Mononuclear cell (primary cell): ENCODE results near the gene CTSA. TPM values are rescaled to one million over a fixed set of nuclear protein-coding genes. Genes with fewer than 3 reads are reported as not detected.

Experiments used
- H3K27me3 ChIP-seq: 2 replicates; pipeline ENCODE4 v1.6.0; 2011; ENCODE audit warnings: low read length, control low read depth; ENCODE audit not compliant: insufficient read depth
- H3K4me1 ChIP-seq: 2 replicates; pipeline ENCODE4 v1.5.1; 2011; ENCODE audit warnings: mild to moderate bottlenecking, low read length, control low read depth; ENCODE audit not compliant: insufficient read depth
- H3K4me3 ChIP-seq: 2 replicates; pipeline ENCODE4 v1.5.1; 2011; ENCODE audit warnings: mild to moderate bottlenecking, low read length, moderate library complexity
- H3K9me3 ChIP-seq: 2 replicates; pipeline ENCODE4 v1.5.1; 2011; ENCODE audit warnings: low read depth, mild to moderate bottlenecking, control low read depth, low read length
- total RNA-seq: library from RNA; depleted of rRNA; stranded (reverse); fragments of >200 nt; gene quantifications from one replicate; pipeline ENCODE4 v1.2.3, GENCODE V29; 2012

CTSA gene
- total RNA-seq, 1 donor = 111 TPM

DNA sequence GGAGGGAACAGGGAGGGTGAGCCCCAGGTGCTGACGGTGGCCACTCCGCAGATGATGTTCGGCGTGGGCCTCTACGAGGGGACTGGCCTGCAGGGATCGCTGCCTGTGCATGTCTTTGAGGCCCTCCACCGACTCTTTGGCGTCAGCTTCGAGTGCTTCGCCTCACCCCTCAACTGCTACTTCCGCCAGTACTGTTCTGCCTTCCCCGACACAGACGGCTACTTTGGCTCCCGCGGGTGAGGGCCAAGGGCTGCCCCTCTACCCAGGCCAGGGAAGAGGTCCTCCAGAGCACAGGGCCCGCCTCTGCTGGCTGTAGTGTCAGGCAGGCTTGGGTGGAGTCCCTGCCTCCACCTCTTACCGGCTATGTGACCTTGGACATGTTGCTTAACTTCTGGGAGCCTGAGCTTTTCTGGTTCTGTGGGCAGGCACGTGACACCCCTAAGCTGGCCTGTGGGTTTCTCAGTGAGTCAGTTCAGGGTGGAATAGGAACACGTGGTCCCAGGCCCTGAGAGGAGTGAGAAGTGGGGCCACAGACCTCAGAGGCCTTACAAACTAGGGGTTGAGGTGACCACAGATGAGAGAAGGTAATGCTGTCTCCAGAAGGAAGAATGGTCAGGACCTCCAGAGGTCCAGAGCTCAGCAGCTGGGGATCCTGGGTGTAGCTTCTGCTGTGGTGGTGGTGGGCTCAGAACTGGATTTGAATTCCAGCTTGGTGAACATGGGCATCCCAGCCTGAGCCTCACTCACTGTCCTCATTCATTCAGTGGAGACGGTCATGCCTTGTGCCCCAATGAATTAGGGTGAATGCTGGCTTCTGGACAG, 55.2 kb downstream of the CTSA start:
- H3K27me3 ChIP-seq = no peaks in the 10 kb centered on the region
- no peak overlapping the region for H3K4me3 ChIP-seq
- peaks cover 54% of the 10 kb centered on the region for H3K4me1 ChIP-seq
- H3K9me3 ChIP-seq = no peaks in the 10 kb centered on the region

DNA sequence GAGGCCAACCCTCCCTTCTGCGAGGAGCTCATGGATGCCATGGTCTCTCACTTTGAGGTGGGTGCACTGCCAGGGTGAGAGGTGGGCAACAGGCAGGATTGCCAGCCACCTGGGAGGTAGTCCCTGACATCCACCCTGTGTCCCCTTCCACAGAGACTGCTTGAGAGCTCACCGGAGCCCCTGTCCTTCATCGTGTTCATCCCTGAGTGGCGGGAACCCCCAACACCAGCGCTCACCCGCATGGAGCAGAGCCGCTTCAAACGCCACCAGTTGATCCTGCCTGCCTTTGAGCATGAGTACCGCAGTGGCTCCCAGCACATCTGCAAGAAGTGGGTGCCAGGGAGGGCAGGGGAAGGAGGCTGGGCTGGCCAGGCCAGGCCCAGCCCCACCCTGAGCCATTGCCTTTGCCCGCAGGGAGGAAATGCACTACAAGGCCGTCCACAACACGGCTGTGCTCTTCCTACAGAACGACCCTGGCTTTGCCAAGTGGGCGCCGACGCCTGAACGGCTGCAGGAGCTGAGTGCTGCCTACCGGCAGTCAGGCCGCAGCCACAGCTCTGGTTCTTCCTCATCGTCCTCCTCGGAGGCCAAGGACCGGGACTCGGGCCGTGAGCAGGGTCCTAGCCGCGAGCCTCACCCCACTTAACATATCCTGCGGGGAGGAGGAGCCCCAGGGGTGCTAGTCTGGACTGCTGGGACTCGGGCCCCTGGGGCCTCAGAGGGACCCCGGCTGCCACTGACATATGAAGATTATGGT, 56.2 kb downstream of the CTSA start:
- Histone ChIP-seq H3K27me3 (no peaks in the 10 kb centered on the region), H3K4me3 (no peak overlapping the region), H3K9me3 (no peaks in the 10 kb centered on the region), H3K4me1 (peaks cover 54% of the 10 kb centered on the region)

DNA sequence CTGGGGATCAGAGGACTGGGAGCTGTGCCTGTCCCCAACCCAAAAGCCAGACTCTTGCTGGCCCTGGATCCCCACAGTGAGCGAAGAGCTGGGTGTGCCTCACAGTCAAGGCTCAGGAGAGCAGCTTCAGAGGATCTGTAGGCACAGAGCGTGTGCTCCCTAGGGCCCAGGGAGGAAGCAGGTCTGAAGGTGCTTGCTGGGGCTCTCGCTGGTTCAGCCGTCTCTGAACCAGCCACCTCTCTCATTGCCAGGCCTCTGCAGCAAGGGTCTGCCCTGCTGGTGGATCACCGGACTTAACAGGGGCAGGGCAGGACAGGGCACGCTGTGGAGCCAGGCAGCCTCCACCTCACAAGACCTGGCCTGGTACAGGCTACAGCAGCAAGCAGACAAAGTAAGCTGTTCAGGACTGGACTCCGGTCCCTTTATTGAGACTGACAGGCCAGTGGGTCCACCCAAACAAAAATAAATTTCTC, 57.2 kb downstream of the CTSA start:
- no peaks in the 10 kb centered on the region for H3K27me3 ChIP-seq
- no peak overlapping the region for H3K4me3 ChIP-seq
- H3K9me3 ChIP-seq = no peaks in the 10 kb centered on the region
- H3K4me1 ChIP-seq = peaks cover 48% of the 10 kb centered on the region

Other genes with a start within 250 kb of the CTSA start
- gene WFDC11, start 221.1 kb upstream of the CTSA start, total RNA-seq = not detected
- gene WFDC13, start 189.3 kb upstream of the CTSA start, total RNA-seq = not detected
- gene WFDC10B, start 186.3 kb upstream of the CTSA start, total RNA-seq = not detected
- not detected for gene SPINT4, start 169.0 kb upstream of the CTSA start, total RNA-seq
- gene WFDC3, start 99.5 kb upstream of the CTSA start, total RNA-seq = not detected
- 4.4 TPM for gene DNTTIP1, start 99.4 kb upstream of the CTSA start, total RNA-seq
- gene UBE2C, start 78.7 kb upstream of the CTSA start, total RNA-seq = 1.6 TPM
- gene TNNC2, start 64.0 kb upstream of the CTSA start, total RNA-seq = 0.73 TPM
- gene SNX21, start 57.5 kb upstream of the CTSA start, total RNA-seq = 5.7 TPM
- 13.9 TPM for gene ACOT8, start 33.9 kb upstream of the CTSA start, total RNA-seq
- 0.63 TPM for gene ZSWIM3, start 33.7 kb upstream of the CTSA start, total RNA-seq
- gene ZSWIM1, start 10.1 kb upstream of the CTSA start, total RNA-seq = 10.1 TPM
- 0.52 TPM for gene SPATA25, start 3.7 kb upstream of the CTSA start, total RNA-seq
- gene NEURL2, start 127 bp upstream of the CTSA start, total RNA-seq = 1.9 TPM
- 1.4 TPM for gene PLTP, start 20.8 kb downstream of the CTSA start, total RNA-seq
- gene PCIF1, start 43.3 kb downstream of the CTSA start, total RNA-seq = 48.0 TPM
- gene ZNF335, start 80.9 kb downstream of the CTSA start, total RNA-seq = 49.4 TPM
- 3.0 TPM for gene MMP9, start 117.6 kb downstream of the CTSA start, total RNA-seq
- gene SLC12A5, start 137.9 kb downstream of the CTSA start, total RNA-seq = 0.10 TPM
- 15.6 TPM for gene NCOA5, start 198.6 kb downstream of the CTSA start, total RNA-seq
- gene CD40, start 227.0 kb downstream of the CTSA start, total RNA-seq = 10.2 TPM